HCT116 (cell line): ENCODE measurements around the gene PCSK6. TPM values are rescaled to one million over a fixed set of nuclear protein-coding genes. Genes with fewer than 3 reads are reported as not detected.

ENCODE experiments used
- ATAC-seq: fragments of 200-7000 bp; cut with Tn5 transposase; 2 replicates; pipeline ENCODE4 v1.9.1; 2020; ENCODE audit warnings: mild to moderate bottlenecking, moderate library complexity
- BruUV-seq: library from RNA; stranded (reverse); fragments of 400-500 nt; replicated peaks from 2 replicates; lab custom pipeline; 2021; lab: Mats Ljungman, UMichigan
- CTCF ChIA-PET: fragments of 300-600 bp; sonication (Branson Sonifier 250); formaldehyde crosslinking; loops from one replicate; lab custom pipeline; 2021; ENCODE audit warnings: antibody characterized with exemption; lab: Charles Lee
- POLR2A ChIA-PET: fragments of 300-600, 350-600 bp; sonication (Branson Sonifier 250); formaldehyde crosslinking; loops from one replicate; lab custom pipeline; 2021; ENCODE audit warnings: antibody characterized with exemption; lab: Charles Lee
- RAD21 ChIA-PET, 2 experiments: fragments of 300-600 bp; sonication (Branson Sonifier 250); formaldehyde crosslinking; loops; one replicate each; lab custom pipeline; 2023; ENCODE audit warnings: low total read pairs in 2 of 2; ENCODE audit not compliant: uncharacterized antibody in 2 of 2, unreplicated experiment in 2 of 2, low non-redundant PET in 1 of 2; lab: Charles Lee
- DNase-seq: peaks from one replicate; pipeline ENCODE4 v3.0.0-alpha.2; 2010; ENCODE audit warnings: low read depth, low spot score
- H2AFZ ChIP-seq: fragments of 200-600 bp; shearing (Covaris generic), sonication (generic); 2 replicates; pipeline ENCODE4 v1.6.1; 2017; ENCODE audit warnings: low read depth, mixed run types, mixed read lengths, antibody characterized with exemption, low read length; ENCODE audit not compliant: poor library complexity, severe bottlenecking
- H3K27ac ChIP-seq: 2 replicates; pipeline ENCODE4 v1.5.1; 2012; ENCODE audit warnings: low read depth, low read length
- H3K27me3 ChIP-seq: fragments of 200-600 bp; sonication (generic); 2 replicates; pipeline ENCODE4 v1.6.1; 2016; ENCODE audit warnings: mixed run types, low read length, mixed read lengths; ENCODE audit not compliant: insufficient read depth
- H3K36me3 ChIP-seq, 2 experiments: fragments of 200-500 bp in 1 of 2; fragments of 200-600 bp in 1 of 2; sonication (Bioruptor generic) in 1 of 2; sonication (generic) in 1 of 2; 2 replicates each; pipeline versions ENCODE4 v1.5.1 to v1.6.1; 2014 to 2016; ENCODE audit warnings: low read length in 2 of 2, inconsistent platforms in 1 of 2, mixed read lengths in 1 of 2, mixed run types in 1 of 2; ENCODE audit not compliant: insufficient read depth in 2 of 2, control insufficient read depth in 1 of 2
- H3K4me1 ChIP-seq, 2 experiments: fragments of 200-600 bp in 1 of 2; sonication (generic) in 1 of 2; 2 replicates each; pipeline versions ENCODE4 v1.5.1 to v1.6.1; 2012 to 2017; ENCODE audit warnings: low read length in 2 of 2, inconsistent platforms in 1 of 2, mild to moderate bottlenecking in 1 of 2, mixed read lengths in 1 of 2, mixed run types in 1 of 2, moderate library complexity in 1 of 2; ENCODE audit not compliant: insufficient read depth in 2 of 2, control insufficient read depth in 1 of 2
- H3K4me2 ChIP-seq: fragments of 200-600 bp; sonication (generic); 2 replicates; pipeline ENCODE4 v1.6.1; 2017; ENCODE audit warnings: mixed run types, low read length, mixed read lengths
- H3K4me3 ChIP-seq, 2 experiments: fragments of 200-600 bp in 1 of 2; sonication (generic) in 1 of 2; replicated peaks in 1 of 2; 2 replicates each; pipeline ENCODE4 v1.5.1; 2011 to 2016; ENCODE audit warnings: low read length in 2 of 2, control low read depth in 1 of 2, low read depth in 1 of 2, mild to moderate bottlenecking in 1 of 2, mixed read lengths in 1 of 2, mixed run types in 1 of 2
- H3K79me2 ChIP-seq: fragments of 200-600 bp; sonication (generic); 2 replicates; pipeline ENCODE4 v1.6.1; 2017; ENCODE audit warnings: mild to moderate bottlenecking, mixed run types, low read length, moderate library complexity, mixed read lengths; ENCODE audit not compliant: insufficient read depth
- H3K9ac ChIP-seq: fragments of 200-600 bp; sonication (generic); 2 replicates; pipeline ENCODE4 v1.6.1; 2016; ENCODE audit warnings: low read length, mixed read lengths
- H3K9me2 ChIP-seq: fragments of 200-600 bp; sonication (generic), shearing (Covaris generic); 2 replicates; pipeline ENCODE4 v1.6.1; 2017; ENCODE audit warnings: mixed run types, mild to moderate bottlenecking, moderate library complexity; ENCODE audit not compliant: insufficient read depth
- H3K9me3 ChIP-seq, 2 experiments: fragments of 200-500 bp in 1 of 2; fragments of 200-600 bp in 1 of 2; sonication (Bioruptor generic) in 1 of 2; sonication (generic) in 1 of 2; 2 replicates each; pipeline ENCODE4 v1.6.1; 2014 to 2017; ENCODE audit warnings: low read length in 2 of 2, mixed read lengths in 2 of 2, inconsistent platforms in 1 of 2, low read depth in 1 of 2, mild to moderate bottlenecking in 1 of 2, mixed run types in 1 of 2, moderate library complexity in 1 of 2; ENCODE audit not compliant: control insufficient read depth in 1 of 2, insufficient read depth in 1 of 2
- H4K20me1 ChIP-seq: fragments of 200-600 bp; sonication (generic), shearing (Covaris generic); 2 replicates; pipeline ENCODE4 v1.6.1; 2017; ENCODE audit warnings: mixed run types, mild to moderate bottlenecking, moderate library complexity; ENCODE audit not compliant: insufficient read depth
- CBX3 ChIP-seq: IDR thresholded peaks from 2 replicates; pipeline ENCODE4 v1.6.1; 2012; ENCODE audit warnings: low read depth
- CEBPB ChIP-seq: IDR thresholded peaks from 2 replicates; pipeline ENCODE4 v1.6.1; 2012; ENCODE audit warnings: low read depth
- CTCF ChIP-seq, 3 experiments: fragments of 200-600 bp in 1 of 3; sonication (generic) in 1 of 3; IDR thresholded peaks in 2 of 3; conservative IDR thresholded peaks in 1 of 3; 2 replicates each; pipeline ENCODE4 v1.5.1; 2012 to 2017; ENCODE audit warnings: low read depth in 2 of 3, low read length in 2 of 3, antibody characterized with exemption in 1 of 3, borderline replicate concordance in 1 of 3, control low read depth in 1 of 3, mild to moderate bottlenecking in 1 of 3, mixed read lengths in 1 of 3, mixed run types in 1 of 3, moderate library complexity in 1 of 3; ENCODE audit not compliant: insufficient read depth in 1 of 3
- EGR1 ChIP-seq: IDR thresholded peaks from 2 replicates; pipeline ENCODE4 v1.6.1; 2012; ENCODE audit warnings: low read depth
- ELF1 ChIP-seq: IDR thresholded peaks from 2 replicates; pipeline ENCODE4 v1.6.1; 2012; ENCODE audit warnings: low read depth, borderline replicate concordance
- EZH2phosphoT487 ChIP-seq: fragments of 200-600 bp; IDR thresholded peaks from 2 replicates; pipeline ENCODE4 v1.6.1; 2018; ENCODE audit warnings: antibody characterized with exemption, borderline replicate concordance
- JUND ChIP-seq: IDR thresholded peaks from 2 replicates; pipeline ENCODE4 v1.6.1; 2012
- MAX ChIP-seq: IDR thresholded peaks from 2 replicates; pipeline ENCODE4 v1.6.1; 2012
- POLR2A ChIP-seq: IDR thresholded peaks from 2 replicates; pipeline ENCODE4 v1.7.0; 2011; ENCODE audit warnings: borderline replicate concordance; ENCODE audit not compliant: insufficient read depth, insufficient read length; ENCODE audit errors: extremely low read depth
- POLR2AphosphoS5 ChIP-seq: IDR thresholded peaks from 2 replicates; pipeline ENCODE4 v1.6.1; 2011; ENCODE audit warnings: mild to moderate bottlenecking, low read depth, low read length, moderate library complexity
- RAD21 ChIP-seq: IDR thresholded peaks from 2 replicates; pipeline ENCODE4 v1.6.1; 2012; ENCODE audit warnings: low read depth, mild to moderate bottlenecking
- SIN3A ChIP-seq: IDR thresholded peaks from 2 replicates; pipeline ENCODE4 v1.6.1; 2012; ENCODE audit warnings: low read depth
- SP1 ChIP-seq: IDR thresholded peaks from 2 replicates; pipeline ENCODE4 v1.6.1; 2012; ENCODE audit warnings: low read depth
- SRF ChIP-seq: IDR thresholded peaks from 2 replicates; pipeline ENCODE4 v1.6.1; 2012; ENCODE audit warnings: low read depth
- TCF7L2 ChIP-seq: IDR thresholded peaks from 2 replicates; pipeline ENCODE4 v1.7.0; 2011; ENCODE audit warnings: borderline replicate concordance, inconsistent platforms; ENCODE audit not compliant: insufficient read depth, insufficient read length; ENCODE audit errors: extremely low read depth
- ZBTB33 ChIP-seq: IDR thresholded peaks from 2 replicates; pipeline ENCODE4 v1.6.1; 2011; ENCODE audit warnings: mild to moderate bottlenecking, low read length, moderate library complexity; ENCODE audit not compliant: insufficient replicate concordance; ENCODE audit errors: extremely low read depth
- ZFX ChIP-seq: fragments of 450-650 bp; IDR thresholded peaks from 2 replicates; pipeline ENCODE4 v1.6.1; 2017
- intact Hi-C: fragments of 100-400 bp; cut with micrococcal nuclease; formaldehyde crosslinking; loops from 2 replicates; pipeline ENCODE4 v1.10.0; 2022
- total RNA-seq: library from RNA; stranded (reverse); gene quantifications from one replicate; pipeline ENCODE4 v1.2.1, GENCODE V29; 2021; ENCODE audit not compliant: unreplicated experiment

PCSK6 gene
- total RNA-seq, 1 experiment from 2014 or later = 13.5 TPM

- TF ChIP-seq EZH2phosphoT487 (no peak), SRF (no peak), MAX (no peak), ELF1 (no peak), JUND (no peak), RAD21 (no peak), SP1 (no peak), POLR2AphosphoS5 (no peak), SIN3A (no peak), TCF7L2 (no peak), ZBTB33 (no peak), EGR1 (no peak), CTCF (IDR thresholded peaks at IDR 0.05 in 2 of 3, conservative IDR thresholded peaks at IDR 0.05 in 1 of 3; ENCODE audit: borderline replicate concordance in 1 of 3, insufficient read depth in 1 of 3, low read depth in 2 of 3, low read length in 2 of 3) (no peak), ZFX (no peak), POLR2A (no peak), CEBPB (no peak), CBX3 (no peak)
- DNase-seq = no peak
- no peak overlapping the region for H3K9ac ChIP-seq
- RAD21 ChIA-PET = no interaction called here
- no peaks in the 10 kb centered on the region for H3K4me1 ChIP-seq
- no peaks in the 10 kb centered on the region for H3K27me3 ChIP-seq
- no peaks in the 10 kb centered on the region; a peak in 1 of 4 replicates for H3K36me3 ChIP-seq
- H2AFZ ChIP-seq = no peak overlapping the region
- H3K9me2 ChIP-seq = no peaks in the 10 kb centered on the region
- H4K20me1 ChIP-seq = no peaks in the 10 kb centered on the region
- no peaks in the 10 kb centered on the region for H3K79me2 ChIP-seq
- no peak overlapping the region for H3K4me3 ChIP-seq
- BruUV-seq = no TSS peak
- CTCF ChIA-PET = no interaction called here
- no peaks in the 10 kb centered on the region for H3K9me3 ChIP-seq
- POLR2A ChIA-PET = no interaction called here
- H3K27ac ChIP-seq = no peak overlapping the region
- ATAC-seq = no peak
- H3K4me2 ChIP-seq = no peak overlapping the region
- intact Hi-C loops = no loop called here
These were observed 103.5 kb downstream of the PCSK6 start for GRCh38 chr15:101386006-101386405.
